Rectal smooth muscle tissue (tissue), 1 donor: ENCODE measurements around the gene FGF16.
"Not testable (repeated sequence)": the region's sequence is repeated elsewhere in the genome, so short reads cannot be mapped to it uniquely, and the experiment has no call there.

ENCODE experiments used
- H3K27ac ChIP-seq: one replicate; pipeline ENCODE4 v1.7.0; 2013; ENCODE audit warnings: low read depth, low read length, inconsistent platforms
- H3K27me3 ChIP-seq: one replicate; pipeline ENCODE4 v1.7.0; 2013; ENCODE audit warnings: low read length; ENCODE audit not compliant: control insufficient read depth, insufficient read depth
- H3K36me3 ChIP-seq: one replicate; pipeline ENCODE4 v1.7.0; 2013; ENCODE audit warnings: low read length; ENCODE audit not compliant: control insufficient read depth, insufficient read depth
- H3K4me1 ChIP-seq: one replicate; pipeline ENCODE4 v1.7.0; 2013; ENCODE audit warnings: low read length; ENCODE audit not compliant: control insufficient read depth, insufficient read depth
- H3K4me3 ChIP-seq: one replicate; pipeline ENCODE4 v1.7.0; 2013; ENCODE audit warnings: low read length
- H3K9ac ChIP-seq: one replicate; pipeline ENCODE4 v1.7.0; 2013; ENCODE audit warnings: low read length

FGF16 gene

GRCh38 chrX:77450996-77451395, 3.8 kb downstream of the FGF16 start:
- Histone ChIP-seq H3K27ac (no peak overlapping the region), H3K9ac (no peak overlapping the region), H3K36me3 (no peaks in the 10 kb centered on the region), H3K4me3 (no peak overlapping the region), H3K27me3 (peaks cover 3% of the 10 kb centered on the region), H3K4me1 (no peaks in the 10 kb centered on the region)

- H3K9ac ChIP-seq = no peak overlapping the region
- no peak overlapping the region for H3K4me3 ChIP-seq
- no peaks in the 10 kb centered on the region for H3K27me3 ChIP-seq
- no peaks in the 10 kb centered on the region for H3K4me1 ChIP-seq
- no peaks in the 10 kb centered on the region for H3K36me3 ChIP-seq
- H3K27ac ChIP-seq = no peak overlapping the region
Measured at GRCh38 chrX:77453190-77453589, 6.0 kb downstream of the FGF16 start.

DNA sequence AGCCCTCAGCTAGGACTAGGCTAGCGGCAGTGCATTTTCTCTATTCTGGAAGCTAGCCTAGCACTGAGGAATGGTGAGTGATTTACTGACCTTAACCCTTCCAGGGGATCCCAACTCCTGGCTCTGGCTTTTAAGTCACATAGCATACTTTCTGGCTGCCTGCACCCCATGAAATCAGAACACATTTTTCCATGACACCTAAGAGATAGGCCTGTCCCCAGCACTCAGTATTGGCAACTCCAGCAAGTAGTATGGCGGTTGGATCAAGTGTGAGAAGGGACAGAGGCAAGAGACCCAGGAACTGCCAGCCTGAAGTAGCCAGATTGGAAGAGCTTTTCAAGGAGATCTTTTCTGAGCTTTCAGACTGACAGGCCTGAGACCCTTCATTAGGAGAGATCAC, 8.2 kb downstream of the FGF16 start:
- Histone ChIP-seq H3K9ac (no peak overlapping the region), H3K4me1 (no peaks in the 10 kb centered on the region), H3K27me3 (no peaks in the 10 kb centered on the region), H3K4me3 (no peak overlapping the region), H3K27ac (no peak overlapping the region), H3K36me3 (no peaks in the 10 kb centered on the region)

- H3K36me3 ChIP-seq = no peaks in the 10 kb centered on the region
- no peaks in the 10 kb centered on the region for H3K4me1 ChIP-seq
- H3K4me3 ChIP-seq = no peak overlapping the region
- H3K27ac ChIP-seq = no peak overlapping the region
- no peaks in the 10 kb centered on the region for H3K27me3 ChIP-seq
- no peak overlapping the region for H3K9ac ChIP-seq
Measured at GRCh38 chrX:77484045-77484444, 36.9 kb downstream of the FGF16 start.

GRCh38 chrX:77493677-77494553, 46.7 kb downstream of the FGF16 start:
- no peaks in the 10 kb centered on the region for H3K27me3 ChIP-seq
- no peak overlapping the region for H3K9ac ChIP-seq
- H3K4me1 ChIP-seq = no peaks in the 10 kb centered on the region
- no peak overlapping the region for H3K4me3 ChIP-seq
- H3K36me3 ChIP-seq = no peaks in the 10 kb centered on the region
- H3K27ac ChIP-seq = no peak overlapping the region

DNA sequence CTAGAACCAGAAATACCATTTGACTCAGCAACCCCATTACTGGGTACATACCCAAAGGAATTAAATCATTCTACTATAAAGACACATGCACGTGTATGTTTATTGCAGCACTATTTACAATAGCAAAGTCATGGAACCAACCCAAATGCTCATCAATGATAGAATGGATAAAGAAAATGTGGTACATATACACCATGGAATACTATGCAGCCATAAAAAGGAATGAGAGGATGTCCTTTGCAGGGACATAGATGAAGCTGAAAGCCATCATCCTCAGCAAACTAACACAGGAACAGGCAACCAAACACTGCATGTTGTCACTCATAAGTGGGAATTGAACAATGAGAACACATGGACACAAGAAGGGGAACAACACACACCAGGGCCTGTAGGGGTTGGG, 53.0 kb downstream of the FGF16 start:
- H3K27me3 ChIP-seq, H3K27ac ChIP-seq, H3K4me3 ChIP-seq, H3K9ac ChIP-seq, H3K36me3 ChIP-seq, H3K4me1 ChIP-seq: not testable (repeated sequence)

GRCh38 chrX:77502951-77503525, 55.8 kb downstream of the FGF16 start:
- Histone ChIP-seq H3K9ac (no peak overlapping the region), H3K4me1 (no peaks in the 10 kb centered on the region), H3K27ac (no peak overlapping the region), H3K36me3 (no peaks in the 10 kb centered on the region), H3K4me3 (no peak overlapping the region), H3K27me3 (no peaks in the 10 kb centered on the region)

DNA sequence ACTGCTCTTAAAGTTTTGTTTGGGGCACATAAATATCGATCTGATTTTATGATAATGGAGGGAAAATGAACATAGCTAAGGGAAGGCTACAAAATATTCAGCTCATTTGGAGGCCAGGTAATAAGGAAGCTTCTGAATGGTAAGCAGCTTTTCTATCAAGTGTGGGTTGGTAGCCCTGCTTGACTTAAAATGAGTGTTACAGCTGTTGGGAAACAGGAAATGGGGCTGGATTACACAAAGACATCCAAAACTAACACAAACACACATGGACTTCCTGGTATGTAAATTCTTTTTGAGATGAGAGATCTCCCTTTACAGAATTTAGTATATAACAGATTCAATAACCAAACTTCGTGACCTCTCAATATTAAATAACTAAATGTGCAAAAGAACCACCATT, 58.0 kb downstream of the FGF16 start:
- Histone ChIP-seq H3K4me3 (no peak overlapping the region), H3K27ac (no peak overlapping the region), H3K27me3 (no peaks in the 10 kb centered on the region), H3K36me3 (peaks cover 4% of the 10 kb centered on the region), H3K4me1 (no peaks in the 10 kb centered on the region), H3K9ac (no peak overlapping the region)
